Skin epidermis (tissue), 12 donors: Measurements from ENCODE around the gene POU6F1.
"Not testable (repeated sequence)": the region's sequence is repeated elsewhere in the genome, so short reads cannot be mapped to it uniquely, and the experiment has no call there.

Experiments
- H3K27ac ChIP-seq, 21 experiments: fragments of 200-600 bp; sonication (generic) in 11 of 21; one replicate each; pipeline ENCODE4 v1.5.0; 2020; ENCODE audit warnings: mild to moderate bottlenecking in 3 of 21, inconsistent platforms in 2 of 21, moderate library complexity in 2 of 21
- H3K4me3 ChIP-seq, 7 experiments: fragments of 200-600 bp; sonication (generic) in 2 of 7; one replicate each; pipeline ENCODE4 v1.5.0; 2020; ENCODE audit warnings: inconsistent platforms in 2 of 7, mild to moderate bottlenecking in 2 of 7, moderate library complexity in 1 of 7

Gene POU6F1, protein sequence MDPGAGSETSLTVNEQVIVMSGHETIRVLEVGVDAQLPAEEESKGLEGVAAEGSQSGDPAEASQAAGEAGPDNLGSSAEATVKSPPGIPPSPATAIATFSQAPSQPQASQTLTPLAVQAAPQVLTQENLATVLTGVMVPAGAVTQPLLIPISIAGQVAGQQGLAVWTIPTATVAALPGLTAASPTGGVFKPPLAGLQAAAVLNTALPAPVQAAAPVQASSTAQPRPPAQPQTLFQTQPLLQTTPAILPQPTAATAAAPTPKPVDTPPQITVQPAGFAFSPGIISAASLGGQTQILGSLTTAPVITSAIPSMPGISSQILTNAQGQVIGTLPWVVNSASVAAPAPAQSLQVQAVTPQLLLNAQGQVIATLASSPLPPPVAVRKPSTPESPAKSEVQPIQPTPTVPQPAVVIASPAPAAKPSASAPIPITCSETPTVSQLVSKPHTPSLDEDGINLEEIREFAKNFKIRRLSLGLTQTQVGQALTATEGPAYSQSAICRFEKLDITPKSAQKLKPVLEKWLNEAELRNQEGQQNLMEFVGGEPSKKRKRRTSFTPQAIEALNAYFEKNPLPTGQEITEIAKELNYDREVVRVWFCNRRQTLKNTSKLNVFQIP

DNA sequence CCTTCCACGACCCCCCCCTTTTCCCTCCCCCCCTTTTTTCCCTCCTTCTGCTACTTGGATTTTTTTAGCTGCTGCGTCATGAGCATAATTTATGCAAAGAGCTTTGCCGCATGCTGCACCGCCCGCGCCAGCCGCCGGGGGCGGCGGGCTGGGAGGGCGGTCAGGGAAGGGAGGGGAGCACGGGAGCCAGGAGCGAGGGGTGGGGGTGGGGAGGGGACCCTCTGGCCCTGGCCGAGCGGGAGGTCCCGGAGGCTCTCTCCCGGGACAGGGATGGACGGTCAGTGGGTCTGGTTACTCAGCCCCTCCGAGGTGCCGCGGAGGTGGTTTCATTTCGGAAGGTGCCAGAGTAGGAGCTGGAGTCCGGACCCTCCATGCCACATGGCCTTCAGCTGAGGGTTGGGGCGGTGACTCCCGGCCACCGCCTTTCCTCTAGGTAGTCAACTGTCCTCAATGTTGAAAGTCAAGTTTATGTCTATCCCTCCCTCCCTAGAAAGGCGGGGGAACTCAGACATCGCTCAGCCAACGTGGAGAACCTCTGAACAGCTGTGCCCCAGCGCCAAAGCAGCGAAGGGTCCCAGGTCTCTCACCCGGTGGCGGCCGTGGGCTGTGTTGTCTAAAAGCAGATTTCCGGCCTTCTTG lies at the start of gene POU6F1:
TSS of gene POU6F1 (minus strand) at position 95 of the 639 bp plus-strand sequence. CDS start 11,226 bp downstream, outside the sequence.
- peak within 1 kb of the TSS; percentile 88 to 99 (median 96) for H3K27ac ChIP-seq
- peak within 1 kb of the TSS; percentile 63 to 98 (median 81) for H3K4me3 ChIP-seq

DNA sequence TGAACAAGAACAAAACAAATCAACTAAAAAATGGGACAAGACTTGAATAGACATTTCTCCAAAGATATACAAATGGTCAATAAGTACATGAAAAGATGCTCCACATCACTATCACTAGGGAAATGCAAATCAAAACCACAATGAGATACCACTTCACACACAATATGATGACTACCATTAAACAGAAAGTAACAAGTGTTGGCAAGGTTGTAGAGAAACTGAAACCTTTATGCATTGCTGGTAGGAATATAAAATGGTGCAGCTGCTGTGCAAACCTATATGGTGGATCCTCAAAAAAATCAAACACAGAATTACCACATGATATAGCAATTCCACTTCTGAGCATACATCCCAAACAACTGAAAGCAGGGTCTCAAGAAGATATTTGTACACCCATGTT lies 47.2 kb upstream of the POU6F1 start:
- no peak overlapping the region for H3K27ac ChIP-seq
- no peak overlapping the region for H3K4me3 ChIP-seq

DNA sequence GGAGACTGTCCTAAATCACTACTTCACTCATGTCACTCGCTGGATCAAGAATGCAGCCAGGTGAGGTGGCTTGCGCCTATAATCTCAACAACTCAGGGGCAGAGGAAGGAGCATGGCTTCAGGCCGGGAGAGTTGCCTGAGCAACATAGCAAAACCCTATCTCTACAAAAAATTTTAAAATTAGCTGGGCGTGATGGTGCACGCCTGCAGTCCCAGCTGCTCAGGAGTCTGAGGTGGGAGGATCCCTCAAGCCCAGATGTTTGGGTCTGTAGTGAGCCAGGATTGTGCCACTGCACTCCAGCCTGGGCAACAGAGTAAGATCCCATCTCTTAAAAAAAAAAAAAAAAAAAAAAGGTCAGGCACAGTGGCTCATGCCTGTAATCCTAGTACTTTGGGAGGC lies 46.4 kb upstream of the POU6F1 start:
- Histone ChIP-seq H3K4me3 (no peak overlapping the region), H3K27ac (no peak overlapping the region)

DNA sequence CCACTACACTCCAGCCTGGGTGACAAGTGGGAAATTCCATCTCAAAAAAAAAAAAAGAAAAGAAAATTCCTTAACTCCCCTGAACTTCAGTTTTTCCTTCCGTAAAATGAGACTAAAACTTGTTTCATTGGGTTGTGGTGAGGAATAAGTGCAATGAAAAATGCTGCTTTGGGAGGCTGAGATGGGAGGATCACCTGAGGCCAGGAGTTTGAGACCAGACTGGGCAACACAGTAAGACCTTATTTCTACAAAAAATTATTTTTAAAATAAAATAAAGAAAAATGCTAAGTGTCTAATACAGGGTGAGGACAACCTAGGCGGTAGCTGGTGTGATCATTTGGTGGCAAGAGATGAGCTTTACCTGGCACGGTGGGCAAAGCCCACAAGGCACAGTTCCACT lies 45.5 kb upstream of the POU6F1 start:
- H3K4me3 ChIP-seq, result no peak overlapping the region
- no peak overlapping the region for H3K27ac ChIP-seq

DNA sequence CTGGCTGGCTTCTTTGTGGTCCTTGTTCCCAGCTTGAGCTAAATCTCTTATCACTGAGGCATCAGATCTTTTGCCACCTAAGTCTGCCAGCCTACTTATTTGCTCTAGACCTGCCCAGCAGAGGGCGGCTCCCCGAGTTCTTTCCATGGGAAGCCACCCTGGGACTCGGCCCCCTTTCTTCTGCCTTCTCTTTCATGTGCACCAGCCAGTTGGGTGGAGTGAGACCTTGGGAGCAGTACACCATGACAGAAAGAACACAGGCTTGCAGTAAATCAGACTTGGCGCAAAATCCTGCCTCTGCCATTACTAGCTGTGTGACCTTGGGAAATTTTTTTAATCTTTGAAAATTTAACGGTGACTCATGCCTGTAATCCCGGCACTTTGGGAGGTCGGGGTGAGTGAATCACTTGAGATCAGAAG lies 44.9 kb upstream of the POU6F1 start:
- Histone ChIP-seq H3K4me3 (no peak overlapping the region), H3K27ac (no peak overlapping the region)

DNA sequence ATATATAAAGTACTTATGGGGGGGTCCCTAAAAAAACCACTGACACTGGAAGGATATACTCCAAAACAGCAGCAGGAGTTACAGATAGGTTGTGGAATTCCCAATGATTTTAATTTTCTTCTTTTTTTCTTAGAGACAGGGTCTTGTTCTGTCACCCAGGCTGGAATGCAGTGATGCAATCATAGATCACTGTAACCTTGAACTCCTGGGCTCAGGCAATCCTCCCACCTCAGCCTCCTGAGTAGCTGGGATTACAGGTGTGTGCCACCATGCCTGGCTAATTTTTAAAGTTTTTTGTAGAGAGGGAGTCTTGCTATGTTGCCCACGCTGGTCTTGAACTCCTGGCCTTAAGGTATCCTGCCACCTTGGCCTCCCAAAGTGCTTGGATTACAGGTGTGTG lies 41.7 kb upstream of the POU6F1 start:
- not testable (repeated sequence) for H3K27ac ChIP-seq, H3K4me3 ChIP-seq

DNA sequence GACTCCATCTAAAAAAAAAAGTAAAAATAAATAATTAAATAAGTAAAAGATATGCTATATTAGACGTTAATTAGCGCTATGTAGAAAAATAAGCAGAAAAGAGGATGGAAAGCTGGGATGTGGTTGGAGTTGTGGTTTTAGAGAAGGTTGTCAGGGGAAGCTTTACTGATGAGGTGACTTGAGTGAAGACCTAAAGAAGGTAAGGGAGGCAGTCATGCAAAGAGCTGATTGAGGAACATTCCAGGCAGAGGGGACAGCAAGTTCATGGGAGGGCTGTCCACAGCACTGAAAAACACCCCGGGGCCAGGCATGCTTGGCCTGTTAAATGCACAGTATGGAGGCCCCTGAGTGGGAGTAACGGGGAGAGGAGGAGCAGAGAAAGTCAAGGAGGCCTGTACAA lies 36.7 kb upstream of the POU6F1 start:
- no peak overlapping the region for H3K27ac ChIP-seq
- no peak overlapping the region for H3K4me3 ChIP-seq

DNA sequence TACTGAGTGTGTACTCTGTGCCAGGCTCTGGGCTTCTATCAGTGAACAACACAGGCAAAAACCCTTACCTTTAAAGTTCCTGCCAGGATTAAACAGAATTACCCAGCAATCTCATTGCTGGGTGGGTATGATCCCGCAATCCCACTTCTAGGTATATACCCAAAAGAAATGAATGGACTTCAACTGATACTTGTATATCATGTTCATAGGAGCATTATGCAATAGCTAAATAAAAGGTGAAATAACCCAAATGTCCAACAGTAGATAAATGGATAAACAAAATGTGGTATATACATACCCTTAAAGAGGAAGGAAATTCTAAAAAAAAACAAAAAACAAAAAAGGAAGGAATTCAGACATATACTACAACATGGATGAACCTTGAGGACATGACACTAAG lies 35.4 kb upstream of the POU6F1 start:
- no peak overlapping the region for H3K27ac ChIP-seq

DNA sequence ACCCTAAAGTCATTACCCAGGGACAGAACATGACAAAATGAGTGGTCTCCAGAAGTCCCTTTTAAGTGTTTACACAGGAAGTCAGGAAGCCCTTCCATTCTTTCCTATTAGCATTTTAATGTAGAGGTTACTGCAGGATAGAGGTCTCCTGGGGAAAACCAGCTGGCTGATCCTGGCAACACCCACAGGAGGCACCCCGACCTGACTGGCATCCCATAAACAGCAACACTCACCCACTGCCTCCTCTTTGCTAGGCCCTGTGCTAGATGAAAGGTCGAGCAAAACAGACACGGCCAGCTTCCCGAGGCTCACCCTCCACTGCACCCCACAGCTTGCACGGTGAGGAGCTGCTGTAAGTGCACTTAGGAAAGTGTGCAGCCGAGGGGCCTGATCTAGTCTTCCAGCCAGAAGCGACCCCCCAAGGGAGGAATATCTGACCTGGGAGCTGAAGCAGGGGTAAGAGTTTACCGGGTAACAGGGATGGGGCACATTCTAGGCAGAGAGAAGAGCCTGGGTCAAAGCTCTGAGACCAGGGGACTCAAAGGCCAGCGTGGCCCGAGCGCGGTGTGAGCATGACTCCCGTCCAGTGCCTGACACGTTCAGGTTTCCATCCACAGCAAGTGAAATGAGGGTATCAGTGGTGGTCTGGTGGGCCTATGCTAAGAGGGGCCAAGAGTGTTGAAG lies 29.8 kb upstream of the POU6F1 start:
- Histone ChIP-seq H3K4me3 (no peak overlapping the region), H3K27ac (peak overlapping the region in 6 of 21 experiments; percentile 10 to 76 (median 46))

More for the DNA sequence above, 35.4 kb upstream of the POU6F1 start:
- H3K4me3 ChIP-seq, result no peak overlapping the region

DNA sequence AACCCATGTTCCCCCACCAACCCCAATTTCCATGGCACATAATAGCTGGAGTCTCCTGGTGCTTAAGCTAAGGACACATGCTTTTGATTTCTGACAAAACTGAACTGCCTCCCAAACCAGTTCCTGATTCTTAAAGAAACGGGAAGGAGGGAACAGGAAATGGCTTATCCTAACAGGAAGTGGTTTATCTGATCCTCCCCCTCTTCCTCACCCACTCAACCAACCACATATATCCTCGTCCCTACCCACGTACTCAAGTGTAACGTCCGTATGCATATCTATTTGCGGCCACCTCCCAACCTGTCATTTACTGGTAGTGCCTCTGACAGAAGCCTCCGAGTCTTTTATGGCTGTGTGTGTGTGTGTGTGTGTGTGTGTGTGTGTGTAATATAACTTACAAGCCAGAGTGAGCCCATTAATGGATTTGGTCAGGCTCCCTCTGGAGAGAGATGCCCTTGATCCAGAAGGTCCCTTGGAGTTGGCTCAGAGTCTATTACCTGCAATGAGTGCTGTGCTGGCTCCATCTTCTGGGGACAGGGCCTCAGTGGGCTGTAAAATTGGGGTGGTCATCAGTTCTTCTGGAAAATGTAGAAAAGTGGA lies 28.5 kb upstream of the POU6F1 start:
- peak overlapping the region in 16 of 21 experiments; percentile 9 to 76 (median 53) for H3K27ac ChIP-seq

DNA sequence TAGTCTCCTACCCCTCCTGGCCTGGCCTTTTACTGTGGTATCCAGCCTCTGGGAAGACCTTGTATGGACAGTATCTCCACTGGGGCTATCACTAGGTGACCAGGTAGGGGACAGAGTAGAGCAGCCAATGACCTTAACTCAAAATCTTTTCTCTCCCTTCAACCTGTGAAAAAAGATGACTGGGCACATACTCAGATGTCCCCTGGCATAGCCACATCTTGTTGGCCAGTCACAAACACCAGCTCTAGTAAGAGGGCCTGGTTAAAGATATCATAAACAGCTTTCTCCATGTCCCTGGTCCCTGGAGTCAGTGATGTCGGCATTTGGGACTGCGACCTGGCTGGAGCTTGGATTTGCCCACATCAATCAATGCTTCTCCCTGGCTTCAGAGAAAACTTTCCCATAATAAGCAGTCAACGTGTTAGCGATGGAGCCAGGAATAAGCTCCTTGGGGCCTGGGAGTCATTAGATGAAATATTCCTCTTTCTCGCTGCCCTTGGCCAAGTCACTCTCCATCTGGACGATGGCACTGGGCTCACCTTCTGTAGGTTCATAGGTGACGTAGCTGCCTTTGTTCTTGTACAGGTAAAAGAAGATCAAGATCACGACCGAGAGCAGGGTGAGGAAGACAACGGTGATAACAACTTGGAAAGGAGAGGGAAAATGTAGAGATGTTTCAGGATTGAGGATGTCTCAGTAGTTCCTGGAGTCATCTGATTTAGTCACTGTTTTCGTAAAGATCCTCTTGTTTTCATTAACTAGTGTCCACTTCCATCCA lies 27.8 kb upstream of the POU6F1 start:
- Histone ChIP-seq H3K4me3 (no peak overlapping the region), H3K27ac (peak overlapping the region in 17 of 21 experiments; percentile 9 to 76 (median 48))

More for the DNA sequence above, 28.5 kb upstream of the POU6F1 start:
- H3K4me3 ChIP-seq, result peak overlapping the region in 1 of 7 experiments; percentile 11

DNA sequence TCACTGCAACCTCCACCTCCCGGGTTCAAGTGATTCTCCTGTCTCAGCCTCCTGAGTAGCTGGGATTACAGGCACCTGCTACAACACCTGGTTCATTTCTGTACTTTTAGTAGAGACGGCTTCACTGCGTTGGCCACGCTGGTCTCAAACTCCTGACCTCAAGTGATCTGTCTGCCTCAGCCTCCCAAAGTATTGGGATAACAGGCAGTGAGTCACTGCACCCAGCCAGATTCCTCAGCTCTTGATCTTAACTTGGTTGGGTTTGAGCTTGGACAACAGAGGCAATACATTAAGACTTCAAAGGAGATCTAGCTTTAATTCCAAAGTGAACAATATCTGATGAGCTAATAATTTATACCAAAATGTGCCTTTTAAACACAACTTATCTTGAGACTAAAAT lies 26.4 kb upstream of the POU6F1 start:
- Histone ChIP-seq H3K27ac (no peak overlapping the region), H3K4me3 (no peak overlapping the region)

DNA sequence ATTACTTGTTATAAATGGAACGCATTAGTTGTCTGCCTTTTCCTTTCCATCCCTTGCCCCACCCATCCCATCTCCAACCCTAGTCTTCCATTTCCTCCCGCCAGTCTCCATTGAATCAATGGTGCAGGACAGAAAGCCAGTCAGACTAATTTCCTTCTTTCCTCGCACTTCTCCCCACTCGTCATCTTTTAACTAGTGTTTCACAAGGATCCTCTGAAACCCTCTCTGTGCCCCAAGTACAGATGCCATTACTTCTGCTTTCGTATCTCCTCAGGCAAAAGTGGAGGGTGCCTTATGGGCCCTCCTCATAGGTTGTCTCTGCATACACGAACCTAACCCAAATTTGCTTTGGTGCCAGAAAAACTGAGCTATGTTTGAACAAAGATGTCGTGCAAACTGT lies 25.0 kb upstream of the POU6F1 start:
- Histone ChIP-seq H3K27ac (no peak overlapping the region), H3K4me3 (no peak overlapping the region)

DNA sequence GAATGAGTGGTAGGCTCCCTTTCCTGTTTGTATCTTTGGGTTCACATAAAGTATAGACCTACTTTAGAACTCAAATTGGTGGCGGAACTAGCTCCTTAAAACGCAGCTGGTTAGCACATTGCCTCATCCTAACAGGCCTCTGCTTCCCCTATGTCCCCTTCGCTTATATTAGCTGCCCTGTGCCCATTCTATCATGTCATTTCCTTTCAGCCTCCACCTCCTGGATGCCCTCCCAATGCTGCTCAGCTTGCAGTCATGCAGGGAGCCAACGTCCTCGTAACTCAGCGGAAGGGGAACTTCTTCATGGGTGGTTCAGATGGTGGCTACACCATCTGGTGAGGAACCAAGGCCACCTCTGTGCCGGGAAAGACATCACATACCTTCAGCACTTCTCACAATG lies 24.3 kb upstream of the POU6F1 start:
- H3K27ac ChIP-seq, result no peak overlapping the region
- no peak overlapping the region for H3K4me3 ChIP-seq

DNA sequence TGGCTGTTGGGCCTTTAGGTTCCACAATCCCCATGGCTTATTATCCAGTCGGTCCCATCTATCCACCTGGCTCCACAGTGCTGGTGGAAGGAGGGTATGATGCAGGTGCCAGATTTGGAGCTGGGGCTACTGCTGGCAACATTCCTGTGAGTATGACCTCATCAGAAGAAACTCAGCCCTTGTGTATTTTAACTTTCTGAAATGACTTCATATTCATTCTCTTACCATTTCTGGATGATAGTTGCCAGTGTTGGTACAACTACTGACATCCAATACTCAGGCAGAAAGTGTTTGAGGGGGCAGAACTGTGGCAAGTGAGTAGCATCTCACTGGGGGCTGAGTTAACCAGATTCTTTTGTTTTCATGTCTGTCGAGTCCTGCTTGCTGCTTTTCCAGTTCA lies 23.1 kb upstream of the POU6F1 start:
- H3K4me3 ChIP-seq, result no peak overlapping the region
- peak overlapping the region in 3 of 21 experiments; percentile 6 to 100 (median 13) for H3K27ac ChIP-seq

DNA sequence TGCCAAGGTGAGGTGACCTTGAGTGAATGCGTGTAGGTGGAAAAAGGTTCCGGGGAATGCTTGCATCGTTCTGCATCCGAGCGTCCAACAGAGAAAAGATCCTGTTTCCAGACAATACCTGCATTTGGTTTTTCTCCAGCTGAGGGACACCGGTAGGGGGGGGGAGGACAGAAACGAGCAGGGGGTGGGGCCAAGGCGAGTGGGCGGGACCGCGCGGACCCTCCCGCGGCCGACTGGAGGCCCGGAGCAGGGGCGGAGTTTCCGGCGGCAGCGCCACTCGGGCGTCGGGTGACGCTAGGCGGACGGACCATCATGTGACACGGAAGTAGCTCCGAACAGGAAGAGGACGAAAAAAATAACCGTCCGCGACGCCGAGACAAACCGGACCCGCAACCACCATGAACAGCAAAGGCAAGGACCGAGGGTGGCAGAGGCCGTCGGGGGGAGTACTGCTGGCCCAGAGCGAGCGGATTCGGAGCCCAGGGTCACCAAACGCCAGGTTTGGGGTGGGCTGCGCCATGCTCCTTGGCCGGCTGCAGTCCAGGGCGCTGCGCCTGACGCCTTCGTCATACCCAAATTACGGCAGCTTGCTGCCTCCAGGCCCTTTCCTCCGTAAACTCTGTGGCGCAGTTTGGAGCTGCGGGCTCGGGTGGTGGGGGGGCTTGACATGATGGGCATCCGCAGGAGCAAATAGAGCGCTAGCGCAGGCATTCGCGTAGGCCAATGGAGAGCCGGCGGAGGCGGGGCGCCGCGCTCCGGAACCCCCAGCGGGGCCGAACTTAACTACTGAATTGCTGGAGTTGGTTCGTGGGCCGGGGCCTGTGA lies 20.9 kb upstream of the POU6F1 start, which contains the start of gene DAZAP2:
TSS of gene DAZAP2 (plus strand) at position 317 of the 825 bp plus-strand sequence. CDS start at position 399, 82 bp downstream.
- H3K4me3 ChIP-seq, result peak within 1 kb of the TSS; percentile 69 to 99 (median 88)
- peak within 1 kb of the TSS; percentile 97 to 100 (median 100) for H3K27ac ChIP-seq

DNA sequence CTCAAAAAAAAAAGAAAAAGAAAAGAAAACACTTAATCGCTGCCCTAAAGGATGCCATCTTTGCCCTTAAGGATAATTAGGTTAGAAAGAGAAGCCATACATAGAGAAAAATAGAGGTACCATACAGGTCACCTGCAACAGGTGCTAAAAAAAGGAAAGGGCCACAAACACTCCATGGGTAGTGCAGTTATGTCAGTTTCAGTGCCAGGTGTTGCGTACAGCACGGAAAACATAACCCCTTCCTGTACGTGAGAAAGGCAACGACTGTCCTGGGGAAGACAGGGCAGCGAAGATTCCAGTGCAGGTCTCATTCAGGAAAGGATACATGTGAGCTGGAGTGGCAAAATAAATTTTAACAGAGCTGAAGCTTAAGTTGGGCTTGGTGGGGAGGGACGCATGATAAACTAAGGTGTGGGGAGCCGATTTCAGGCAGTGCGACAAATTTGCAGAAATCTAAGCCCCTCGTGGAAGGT lies 20.2 kb upstream of the POU6F1 start:
- Histone ChIP-seq H3K27ac (peak overlapping the region in 20 of 21 experiments; percentile 44 to 100 (median 100)), H3K4me3 (peak overlapping the region; percentile 69 to 99 (median 88))

DNA sequence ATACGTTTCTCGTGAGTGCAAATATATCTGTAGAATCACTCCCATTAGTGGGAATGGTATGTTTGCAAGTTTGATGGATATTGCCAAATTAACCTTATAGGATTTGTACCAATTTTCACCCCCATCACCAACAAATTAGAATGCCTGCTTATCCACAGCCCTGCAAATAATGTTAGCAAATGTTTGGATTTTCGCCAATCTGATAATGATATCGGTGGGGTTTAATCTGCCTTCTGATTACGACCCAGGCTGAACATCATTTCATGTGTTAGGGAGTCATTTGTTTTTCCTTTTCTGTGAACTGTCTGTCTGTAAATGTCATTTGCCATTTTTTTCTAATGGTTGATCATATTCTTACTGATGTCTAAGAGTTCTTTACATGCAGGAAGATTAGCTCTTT lies 16.7 kb upstream of the POU6F1 start:
- H3K27ac ChIP-seq, result no peak overlapping the region
- no peak overlapping the region for H3K4me3 ChIP-seq
